ENCODE measurements around the gene TNFSF15. TPM values are rescaled to one million over a fixed set of nuclear protein-coding genes. Genes with fewer than 3 reads are reported as not detected.

Gene TNFSF15
- total RNA-seq, 2 experiments from 2014 or later: not detected

DNA sequence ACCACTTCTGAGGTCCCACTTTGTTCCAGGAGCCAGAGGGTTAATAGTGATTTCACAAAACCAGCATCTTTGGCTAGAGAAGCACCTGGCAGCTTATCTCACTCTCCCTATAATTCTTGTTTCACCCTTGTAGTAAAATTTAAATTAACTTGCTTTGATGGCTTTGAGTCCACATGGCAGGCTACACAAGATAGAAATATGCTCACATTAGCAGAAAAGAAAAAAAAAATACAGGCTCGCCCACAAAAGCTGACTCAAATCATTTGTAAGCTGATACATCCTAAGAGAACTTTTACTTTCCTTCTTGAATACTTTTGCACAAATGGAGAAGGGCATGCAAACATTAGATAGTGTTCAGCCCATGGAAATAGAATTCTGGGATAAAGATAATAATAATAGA lies 36.2 kb downstream of the TNFSF15 start:
- POLR2A ChIA-PET: no interaction called here
- intact Hi-C loops (cut with DNase I, micrococcal nuclease): no loop called here

DNA sequence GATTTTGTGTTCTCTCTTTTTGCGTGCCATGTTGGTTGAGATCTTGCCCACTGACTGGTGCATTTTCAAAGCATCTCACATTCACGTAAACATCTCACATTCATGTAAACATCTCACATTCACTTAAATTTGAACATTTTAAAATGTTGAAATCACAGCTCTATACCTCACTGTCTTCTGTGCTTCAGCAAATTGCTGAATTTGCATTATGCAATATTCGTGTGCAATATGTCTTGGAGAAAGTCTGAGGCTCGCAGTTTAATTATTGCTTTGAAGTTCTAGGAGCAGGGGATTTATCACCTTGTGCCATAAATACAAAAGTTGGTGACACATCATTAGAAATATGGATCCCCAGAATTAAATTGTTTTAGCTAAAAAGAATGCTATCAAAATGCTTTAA lies 42.6 kb downstream of the TNFSF15 start:
- H3K27me3 Mint-ChIP-seq: no peaks in the 10 kb centered on the region
- ChIA-PET POLR2A (no interaction called here), CTCF (no interaction called here)
- DNase-seq (no peak), ATAC-seq (ENCODE audit: poor library complexity) (no peak)
- no peaks in the 10 kb centered on the region for H3K9me3 ChIP-seq (ENCODE audit: control insufficient read depth in 1 of 2, insufficient read depth in 1 of 2, low read length in 2 of 2)
- no peaks in the 10 kb centered on the region for H3K36me3 Mint-ChIP-seq (ENCODE audit: low read depth)
- TF ChIP-seq, protein P1, sequence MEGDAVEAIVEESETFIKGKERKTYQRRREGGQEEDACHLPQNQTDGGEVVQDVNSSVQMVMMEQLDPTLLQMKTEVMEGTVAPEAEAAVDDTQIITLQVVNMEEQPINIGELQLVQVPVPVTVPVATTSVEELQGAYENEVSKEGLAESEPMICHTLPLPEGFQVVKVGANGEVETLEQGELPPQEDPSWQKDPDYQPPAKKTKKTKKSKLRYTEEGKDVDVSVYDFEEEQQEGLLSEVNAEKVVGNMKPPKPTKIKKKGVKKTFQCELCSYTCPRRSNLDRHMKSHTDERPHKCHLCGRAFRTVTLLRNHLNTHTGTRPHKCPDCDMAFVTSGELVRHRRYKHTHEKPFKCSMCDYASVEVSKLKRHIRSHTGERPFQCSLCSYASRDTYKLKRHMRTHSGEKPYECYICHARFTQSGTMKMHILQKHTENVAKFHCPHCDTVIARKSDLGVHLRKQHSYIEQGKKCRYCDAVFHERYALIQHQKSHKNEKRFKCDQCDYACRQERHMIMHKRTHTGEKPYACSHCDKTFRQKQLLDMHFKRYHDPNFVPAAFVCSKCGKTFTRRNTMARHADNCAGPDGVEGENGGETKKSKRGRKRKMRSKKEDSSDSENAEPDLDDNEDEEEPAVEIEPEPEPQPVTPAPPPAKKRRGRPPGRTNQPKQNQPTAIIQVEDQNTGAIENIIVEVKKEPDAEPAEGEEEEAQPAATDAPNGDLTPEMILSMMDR (IDR thresholded peaks at IDR 0.05): no peak
- no peaks in the 10 kb centered on the region for H3K4me1 ChIP-seq (ENCODE audit: insufficient read depth, low read length)
- no peak overlapping the region for H3K4me3 Mint-ChIP-seq
- no peak overlapping the region for H3K4me3 ChIP-seq (ENCODE audit: low read length)
- no peaks in the 10 kb centered on the region for H3K4me1 Mint-ChIP-seq (ENCODE audit: low read depth)
- no peak overlapping the region for H3K27ac Mint-ChIP-seq
- peaks cover 5% of the 10 kb centered on the region for H3K9me3 Mint-ChIP-seq
- H3K27ac ChIP-seq (ENCODE audit: low read depth in 1 of 2, low read length in 2 of 2): no peak overlapping the region
- H3K27me3 ChIP-seq (ENCODE audit: control insufficient read depth in 1 of 2, insufficient read depth in 2 of 2, low read length in 2 of 2): no peaks in the 10 kb centered on the region
- no peaks in the 10 kb centered on the region for H3K36me3 ChIP-seq (ENCODE audit: insufficient read depth, low read length)
- intact Hi-C loops (cut with DNase I, micrococcal nuclease): no loop called here

More for the DNA sequence above, 36.2 kb downstream of the TNFSF15 start:
- H3K4me3 Mint-ChIP-seq: no peak overlapping the region
- no peak for ATAC-seq (ENCODE audit: poor library complexity)
- H3K36me3 ChIP-seq (ENCODE audit: insufficient read depth, low read length): no peaks in the 10 kb centered on the region
- TF ChIP-seq, protein P1 (IDR thresholded peaks at IDR 0.05): no peak
- no peaks in the 10 kb centered on the region for H3K27me3 ChIP-seq (ENCODE audit: control insufficient read depth in 1 of 2, insufficient read depth in 2 of 2, low read length in 2 of 2)
- H3K27ac ChIP-seq (ENCODE audit: low read depth in 1 of 2, low read length in 2 of 2): no peak overlapping the region
- H3K4me1 Mint-ChIP-seq (ENCODE audit: low read depth): peaks cover 1% of the 10 kb centered on the region
- H3K27me3 Mint-ChIP-seq: no peaks in the 10 kb centered on the region
- no peak overlapping the region for H3K27ac Mint-ChIP-seq
- CTCF ChIA-PET: no interaction called here
- H3K9me3 ChIP-seq (ENCODE audit: control insufficient read depth in 1 of 2, insufficient read depth in 1 of 2, low read length in 2 of 2): no peaks in the 10 kb centered on the region
- H3K9me3 Mint-ChIP-seq: no peaks in the 10 kb centered on the region
- no peak overlapping the region for H3K4me3 ChIP-seq (ENCODE audit: low read length)
- no peak for DNase-seq
- peaks cover 1% of the 10 kb centered on the region for H3K4me1 ChIP-seq (ENCODE audit: insufficient read depth, low read length)
- no peaks in the 10 kb centered on the region for H3K36me3 Mint-ChIP-seq (ENCODE audit: low read depth)

DNA sequence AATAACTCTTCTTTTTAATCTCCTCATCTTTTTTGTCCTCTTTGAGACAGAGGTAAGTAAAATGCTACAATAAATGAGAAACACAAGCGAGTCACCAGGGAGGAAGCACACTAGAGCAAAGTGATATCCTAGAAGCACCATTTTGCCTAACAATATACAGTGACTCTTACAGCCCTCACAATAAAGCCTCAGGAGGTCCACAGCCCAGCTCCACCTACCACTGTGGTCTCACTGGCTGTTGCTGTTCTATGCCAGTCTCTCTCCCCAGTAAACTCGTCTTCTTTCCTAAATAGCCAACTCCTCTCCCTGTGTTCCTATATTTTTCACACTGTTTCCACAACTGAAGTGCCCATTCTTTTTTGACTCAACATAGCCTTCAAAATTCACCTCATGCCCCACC lies 44.3 kb downstream of the TNFSF15 start:
- no peak for DNase-seq
- TF ChIP-seq, protein P1 (IDR thresholded peaks at IDR 0.05): no peak
- POLR2A ChIA-PET: interaction anchor here (1.0 kb wide), 1 partner anchor 169 kb away, joined by 3 read pairs; the partner anchor contains the start of gene TNFSF8
- no peak for ATAC-seq (ENCODE audit: poor library complexity)
- no peaks in the 10 kb centered on the region for H3K36me3 ChIP-seq (ENCODE audit: insufficient read depth, low read length)
- CTCF ChIA-PET: no interaction called here
- no peaks in the 10 kb centered on the region for H3K4me1 Mint-ChIP-seq (ENCODE audit: low read depth)
- H3K4me3 Mint-ChIP-seq: no peak overlapping the region
- no peaks in the 10 kb centered on the region for H3K27me3 Mint-ChIP-seq
- H3K9me3 Mint-ChIP-seq: peaks cover 5% of the 10 kb centered on the region
- H3K27me3 ChIP-seq (ENCODE audit: control insufficient read depth in 1 of 2, insufficient read depth in 2 of 2, low read length in 2 of 2): no peaks in the 10 kb centered on the region
- no peak overlapping the region for H3K27ac Mint-ChIP-seq
- intact Hi-C loops (cut with DNase I, micrococcal nuclease): no loop called here
- H3K4me1 ChIP-seq (ENCODE audit: insufficient read depth, low read length): no peaks in the 10 kb centered on the region
- H3K9me3 ChIP-seq (ENCODE audit: control insufficient read depth in 1 of 2, insufficient read depth in 1 of 2, low read length in 2 of 2): no peaks in the 10 kb centered on the region
- no peak overlapping the region for H3K4me3 ChIP-seq (ENCODE audit: low read length)
- no peaks in the 10 kb centered on the region for H3K36me3 Mint-ChIP-seq (ENCODE audit: low read depth)
- H3K27ac ChIP-seq (ENCODE audit: low read depth in 1 of 2, low read length in 2 of 2): no peak overlapping the region
